GM12873 (cell line): ENCODE measurements around the gene SLC39A6.

ENCODE experiments used
- CTCF ChIP-seq: IDR thresholded peaks from 2 replicates; pipeline ENCODE4 v1.5.1; 2012; ENCODE audit warnings: low read depth, mild to moderate bottlenecking, moderate library complexity, low read length, control low read depth; ENCODE audit not compliant: insufficient read depth; ENCODE audit errors: missing control alignments

SLC39A6 gene

GRCh38 chr18:36127836-36128529 is 1.2 kb downstream of the SLC39A6 start:
- no peak for TF ChIP-seq CTCF

- no peak for TF ChIP-seq CTCF
Observed at GRCh38 chr18:36126668-36127067, 2.5 kb downstream of the SLC39A6 start.

GRCh38 chr18:36124841-36125240 is 4.3 kb downstream of the SLC39A6 start:
- TF ChIP-seq CTCF = no peak

GRCh38 chr18:36120297-36120696 is 8.8 kb downstream of the SLC39A6 start:
- no peak for TF ChIP-seq CTCF

- no peak for TF ChIP-seq CTCF
Observed at GRCh38 chr18:36114738-36115137, 14.4 kb downstream of the SLC39A6 start.

GRCh38 chr18:36114251-36114650 is 14.9 kb downstream of the SLC39A6 start:
- no peak for TF ChIP-seq CTCF

- no peak for TF ChIP-seq CTCF
Observed at GRCh38 chr18:36112302-36112701, 16.8 kb downstream of the SLC39A6 start.
